Activated naive CD4-positive, alpha-beta T cell treated with anti-CD3 and anti-CD28 coated beads, Interleukin-2, amount 50 U/mL, for 72 hours (primary cell): ENCODE data around the gene ULK3. TPM values are rescaled to one million over a fixed set of nuclear protein-coding genes. Genes with fewer than 3 reads are reported as not detected.
"Not testable (repeated sequence)": the region's sequence is repeated elsewhere in the genome, so short reads cannot be mapped to it uniquely, and the experiment has no call there.

Source experiments
- ATAC-seq, 2 donors: fragments of 150-1000 bp; cut with Tn5 transposase; 2 replicates each; pipeline ENCODE4 v1.10.0; 2021; ENCODE audit warnings: mild to moderate bottlenecking in 2 of 2, moderate library complexity in 2 of 2
- DNase-seq, 2 donors: peaks; one replicate each; pipeline ENCODE4 v3.0.0; 2021 to 2022; ENCODE audit warnings: low spot score in 2 of 2
- H3K27ac Mint-ChIP-seq, 2 donors: one replicate each; pipeline ENCODE4 v1.8.0; 2022; ENCODE audit warnings: mild to moderate bottlenecking in 2 of 2, mixed read lengths in 2 of 2
- H3K36me3 Mint-ChIP-seq, 2 donors: one replicate each; pipeline ENCODE4 v1.8.0; 2022; ENCODE audit warnings: mixed read lengths in 2 of 2
- H3K9me3 Mint-ChIP-seq, 2 donors: one replicate each; pipeline ENCODE4 v1.8.0; 2022; ENCODE audit warnings: mixed read lengths in 2 of 2
- total RNA-seq, 2 donors: library from RNA; stranded (reverse); gene quantifications; one replicate each; pipeline ENCODE4 v1.2.3, GENCODE V29; 2022

Gene ULK3, protein sequence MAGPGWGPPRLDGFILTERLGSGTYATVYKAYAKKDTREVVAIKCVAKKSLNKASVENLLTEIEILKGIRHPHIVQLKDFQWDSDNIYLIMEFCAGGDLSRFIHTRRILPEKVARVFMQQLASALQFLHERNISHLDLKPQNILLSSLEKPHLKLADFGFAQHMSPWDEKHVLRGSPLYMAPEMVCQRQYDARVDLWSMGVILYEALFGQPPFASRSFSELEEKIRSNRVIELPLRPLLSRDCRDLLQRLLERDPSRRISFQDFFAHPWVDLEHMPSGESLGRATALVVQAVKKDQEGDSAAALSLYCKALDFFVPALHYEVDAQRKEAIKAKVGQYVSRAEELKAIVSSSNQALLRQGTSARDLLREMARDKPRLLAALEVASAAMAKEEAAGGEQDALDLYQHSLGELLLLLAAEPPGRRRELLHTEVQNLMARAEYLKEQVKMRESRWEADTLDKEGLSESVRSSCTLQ
- 10 to 100 TPM; 37.6 to 50.3 TPM for total RNA-seq

DNA sequence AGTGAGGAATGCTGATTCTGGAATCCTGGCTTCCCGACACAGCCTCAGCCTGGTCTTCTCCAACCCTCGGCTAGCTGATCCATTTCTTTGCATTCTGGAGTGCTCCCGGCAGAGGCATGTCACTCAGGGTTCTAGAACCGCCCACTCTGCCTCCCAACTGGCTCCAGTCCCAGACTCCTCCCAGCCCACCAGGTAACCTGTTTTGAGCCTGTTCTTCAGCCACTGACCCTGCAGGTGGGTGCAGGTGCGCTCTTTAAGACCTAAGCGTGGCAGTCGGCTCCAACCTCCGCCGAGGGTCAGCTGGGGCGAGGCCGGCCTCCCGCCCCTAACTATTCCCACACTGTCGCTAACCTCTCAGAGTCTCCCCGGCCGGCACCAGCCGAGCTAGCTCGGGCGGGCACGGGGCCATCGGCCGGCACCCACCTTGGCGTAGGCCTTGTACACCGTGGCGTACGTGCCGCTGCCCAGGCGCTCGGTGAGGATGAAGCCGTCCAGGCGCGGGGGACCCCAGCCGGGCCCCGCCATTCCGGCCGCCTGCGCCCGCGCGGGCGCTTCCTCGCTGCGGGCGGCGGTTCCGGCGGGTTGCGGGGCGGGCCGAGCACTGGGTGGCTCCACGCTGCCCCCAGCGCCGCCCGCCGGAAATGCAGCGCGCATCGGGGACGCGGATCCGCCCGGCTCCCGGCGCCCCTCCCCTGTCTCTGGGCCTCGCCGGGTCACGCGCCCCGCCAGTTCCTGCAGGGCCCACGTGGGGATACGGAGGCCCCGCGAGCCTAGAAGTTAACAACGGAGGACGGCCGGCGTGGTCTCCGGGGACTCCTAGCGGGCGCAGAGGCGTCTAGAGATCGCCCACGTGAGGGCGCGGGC lies at the start of gene ULK3:
Gene ULK3, minus strand, starts transcription at position 576 of the 864 bp plus-strand sequence. Its CDS starts 51 bp downstream, at position 525.
- H3K9me3 Mint-ChIP-seq = no peaks in the 10 kb centered on the region
- ATAC-seq (peak; percentile 84 to 90), DNase-seq (peak; percentile 93 to 97)
- H3K36me3 Mint-ChIP-seq = peaks cover 0 to 5% of the 10 kb centered on the region in 2 donors
- H3K27ac Mint-ChIP-seq = peak within 1 kb of the TSS; percentile 87 to 94

DNA sequence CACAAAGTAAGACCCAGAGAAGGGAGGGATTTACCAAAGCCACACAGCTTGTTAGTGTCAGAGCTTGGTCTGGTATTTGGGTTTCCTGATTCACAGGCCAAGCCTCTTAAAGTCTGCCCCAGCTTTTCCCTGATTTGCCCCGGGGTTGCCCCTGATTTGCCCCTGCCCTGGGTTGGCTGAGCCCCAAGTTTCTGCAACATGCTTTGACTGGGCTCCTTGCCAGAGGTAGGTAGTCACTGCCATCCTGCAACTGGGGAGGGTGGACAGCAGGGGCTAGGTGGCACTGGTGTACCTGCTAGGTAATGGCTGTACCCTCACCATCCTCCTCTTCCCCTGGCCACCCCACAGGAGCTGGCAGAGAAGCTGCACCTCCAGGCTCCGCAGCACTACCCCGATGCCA lies 49.4 kb upstream of the ULK3 start:
- peak in 1 of 2 donors; percentile 25 for ATAC-seq
- no peak for DNase-seq

DNA sequence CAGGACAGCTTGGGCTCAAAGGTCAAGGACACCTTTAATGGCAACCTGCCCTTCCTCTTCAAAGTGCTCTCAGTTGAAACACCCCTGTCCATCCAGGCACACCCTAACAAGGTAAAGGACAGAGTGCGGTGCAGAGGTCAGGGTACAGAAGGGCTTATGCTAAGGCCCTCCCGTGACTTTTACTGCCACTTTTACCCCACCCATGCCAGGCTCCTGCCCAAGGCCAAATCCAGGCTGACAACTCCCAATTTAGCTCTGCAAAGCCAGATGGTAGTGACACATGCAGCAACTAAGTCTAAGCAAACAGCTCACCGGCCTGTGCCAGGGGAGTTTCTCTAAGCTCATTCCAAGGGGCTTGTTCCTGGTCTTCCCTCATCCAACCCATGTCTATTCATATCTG lies 48.5 kb upstream of the ULK3 start:
- ATAC-seq = no peak
- H3K36me3 Mint-ChIP-seq = peaks cover 6 to 41% of the 10 kb centered on the region in 2 donors
- DNase-seq = no peak
- H3K9me3 Mint-ChIP-seq = no peaks in the 10 kb centered on the region
- H3K27ac Mint-ChIP-seq = peak overlapping the region in 1 of 2 donors; percentile 63

More for the DNA sequence above, 49.4 kb upstream of the ULK3 start:
- Mint-ChIP-seq H3K27ac (peak overlapping the region; percentile 63 to 65), H3K9me3 (no peaks in the 10 kb centered on the region), H3K36me3 (peaks cover 6 to 41% of the 10 kb centered on the region in 2 donors)

DNA sequence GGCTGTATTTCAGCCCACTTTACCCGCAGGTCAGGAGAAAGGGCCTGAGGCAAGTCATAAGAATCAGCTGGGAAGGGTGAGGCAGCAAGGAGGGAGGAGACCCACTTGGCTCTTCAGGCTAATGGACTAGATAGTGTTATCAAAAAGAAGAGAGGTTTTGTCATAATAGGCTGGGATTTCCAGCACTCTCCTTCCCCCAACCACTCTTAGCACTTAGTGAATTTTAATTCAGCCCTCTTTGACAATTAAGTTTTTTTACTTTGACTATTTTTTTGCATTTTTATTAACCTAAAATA lies 47.7 kb upstream of the ULK3 start:
- no peaks in the 10 kb centered on the region for H3K9me3 Mint-ChIP-seq
- ATAC-seq = no peak
- peaks cover 6 to 41% of the 10 kb centered on the region in 2 donors for H3K36me3 Mint-ChIP-seq
- H3K27ac Mint-ChIP-seq = peak overlapping the region in 1 of 2 donors; percentile 87
- no peak for DNase-seq

DNA sequence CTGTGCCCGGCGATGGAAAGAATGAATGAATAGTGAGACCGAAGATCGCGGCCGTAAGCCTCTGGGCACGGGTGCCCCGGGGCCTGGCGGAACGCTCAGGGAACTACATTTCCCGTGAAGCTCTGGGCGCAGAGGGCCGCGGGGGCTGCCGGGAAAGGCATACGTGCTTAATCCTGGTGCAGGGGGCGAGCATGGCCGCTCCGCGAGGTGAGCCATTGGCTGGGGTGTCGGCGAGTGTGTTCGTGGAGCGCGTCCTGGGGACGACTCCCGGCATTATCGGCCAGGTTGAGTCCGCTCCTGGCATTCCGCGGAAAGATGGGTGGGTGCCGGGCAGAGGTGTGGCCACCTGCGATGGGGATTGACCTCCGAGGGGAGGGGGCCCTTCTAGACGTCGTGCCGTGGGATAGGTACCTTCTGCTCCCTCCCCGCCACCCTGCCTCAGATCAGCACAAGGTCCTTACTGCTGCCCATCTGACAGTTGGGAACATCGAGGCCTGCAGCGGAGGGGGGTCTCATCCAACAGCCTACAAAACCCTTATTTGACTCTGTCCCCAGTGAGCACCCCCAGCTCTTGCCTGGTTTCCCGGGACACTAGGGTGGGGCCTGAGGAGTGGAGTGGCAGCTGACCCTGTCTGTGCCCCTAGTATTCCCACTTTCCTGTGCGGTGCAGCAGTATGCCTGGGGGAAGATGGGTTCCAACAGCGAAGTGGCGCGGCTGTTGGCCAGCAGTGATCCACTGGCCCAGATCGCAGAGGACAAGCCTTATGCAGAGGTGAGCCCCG lies 47.1 kb upstream of the ULK3 start, which contains the start of gene MPI:
Gene MPI, plus strand, starts transcription at position 160 of the 782 bp plus-strand sequence. Its CDS starts 32 bp downstream, at position 192.
- Mint-ChIP-seq H3K27ac (peak within 1 kb of the TSS; percentile 87 to 92), H3K9me3 (no peaks in the 10 kb centered on the region), H3K36me3 (peaks cover 6 to 41% of the 10 kb centered on the region in 2 donors)
- peak; percentile 94 to 99 for ATAC-seq
- peak; percentile 87 to 89 for DNase-seq

DNA sequence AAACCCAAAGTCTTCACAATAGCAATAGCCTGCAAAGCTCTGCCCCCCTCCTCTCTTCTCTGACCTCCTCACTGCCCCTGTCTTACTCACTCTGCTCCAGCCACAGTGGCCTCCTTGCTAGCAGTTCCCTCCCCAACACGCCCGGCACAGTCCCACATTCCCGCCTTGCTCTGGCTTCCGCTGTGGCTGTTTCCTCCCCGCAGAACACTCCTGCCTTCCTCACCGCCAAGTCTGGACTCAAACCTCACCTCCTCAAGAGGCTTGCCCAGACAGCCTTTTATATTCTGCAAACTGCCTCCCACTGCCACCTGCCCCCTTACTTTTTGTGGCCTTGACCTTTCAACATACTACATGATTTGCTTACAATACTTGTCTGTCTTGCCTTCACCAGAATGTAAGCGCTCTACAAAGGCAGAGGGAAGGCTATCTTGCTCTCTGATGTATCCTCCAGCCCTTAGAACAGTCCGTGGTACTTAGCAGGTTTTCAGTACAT lies 46.5 kb upstream of the ULK3 start:
- peaks cover 6 to 41% of the 10 kb centered on the region in 2 donors for H3K36me3 Mint-ChIP-seq
- peak overlapping the region; percentile 87 to 92 for H3K27ac Mint-ChIP-seq
- no peaks in the 10 kb centered on the region for H3K9me3 Mint-ChIP-seq
- peak; percentile 36 to 54 for ATAC-seq
- no peak for DNase-seq

DNA sequence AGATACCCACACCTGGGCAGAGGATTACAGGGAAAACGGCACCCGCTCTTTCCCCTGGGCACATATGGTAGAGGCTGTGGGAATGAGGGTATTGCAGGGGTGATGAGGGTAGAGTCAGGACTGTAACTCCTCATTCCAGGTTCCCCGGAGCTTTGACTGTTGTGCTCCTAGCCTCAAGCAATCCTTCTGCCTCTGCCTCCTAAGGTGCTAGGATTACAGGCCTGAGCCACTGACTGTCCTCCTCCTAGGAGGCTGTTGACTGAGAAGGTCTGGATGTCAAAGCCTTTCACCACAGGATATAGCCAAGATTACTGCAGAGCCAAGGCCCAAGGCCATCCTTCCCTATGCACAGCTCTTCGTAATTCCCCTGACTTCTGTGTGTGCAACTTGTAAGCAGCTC lies 45.8 kb upstream of the ULK3 start:
- Mint-ChIP-seq H3K36me3 (peaks cover 4 to 38% of the 10 kb centered on the region in 2 donors), H3K27ac (peak overlapping the region in 1 of 2 donors; percentile 87), H3K9me3 (no peaks in the 10 kb centered on the region)
- DNase-seq = no peak
- no peak for ATAC-seq

DNA sequence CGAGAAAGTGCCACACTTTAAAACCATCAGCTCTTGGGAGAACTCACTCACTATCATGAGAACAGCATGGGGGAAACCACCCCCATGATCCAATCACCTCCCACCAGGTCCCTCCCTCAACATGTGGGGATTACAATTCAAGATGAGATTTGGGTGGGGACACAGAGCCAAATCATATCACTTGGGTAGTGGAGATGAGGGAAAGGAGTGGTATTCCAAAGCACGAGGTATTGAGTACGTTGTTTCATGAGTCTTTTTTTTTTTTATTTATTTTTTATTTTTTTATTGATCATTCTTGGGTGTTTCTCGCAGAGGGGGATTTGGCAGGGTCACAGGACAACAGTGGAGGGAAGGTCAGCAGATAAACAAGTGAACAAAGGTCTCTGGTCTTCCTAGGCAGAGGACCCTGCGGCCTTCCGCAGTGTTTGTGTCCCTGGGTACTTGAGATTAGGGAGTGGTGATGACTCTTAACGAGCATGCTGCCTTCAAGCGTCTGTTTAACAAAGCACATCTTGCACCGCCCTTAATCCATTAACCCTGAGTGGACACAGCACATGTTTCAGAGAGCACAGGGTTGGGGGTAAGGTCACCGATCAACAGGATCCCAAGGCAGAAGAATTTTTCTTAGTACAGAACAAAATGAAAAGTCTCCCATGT lies 44.7 kb upstream of the ULK3 start:
- ATAC-seq, H3K27ac Mint-ChIP-seq, H3K9me3 Mint-ChIP-seq, DNase-seq: not testable (repeated sequence)
- peaks cover 0 to 27% of the 10 kb centered on the region in 2 donors for H3K36me3 Mint-ChIP-seq

DNA sequence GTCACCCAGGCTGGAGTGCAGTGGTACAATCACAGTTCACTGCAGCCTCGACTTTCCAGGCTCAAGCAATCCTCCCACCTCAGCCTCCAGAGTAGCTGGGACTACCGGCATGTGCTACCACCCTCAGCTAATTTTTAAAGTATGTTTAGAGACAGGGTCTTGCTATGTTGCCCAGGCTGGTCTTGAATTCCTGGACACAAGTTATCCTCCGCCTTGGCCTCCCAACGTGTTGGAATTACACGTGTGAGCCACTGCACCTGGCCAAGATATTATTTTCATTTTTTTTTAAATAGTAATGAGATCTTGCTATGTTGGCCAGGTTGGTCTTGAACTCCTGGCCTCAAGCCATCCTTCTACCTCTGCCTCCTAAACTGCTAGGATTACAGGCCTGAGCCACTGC lies 42.5 kb upstream of the ULK3 start:
- no peak overlapping the region for H3K27ac Mint-ChIP-seq
- peaks cover 0 to 9% of the 10 kb centered on the region in 2 donors for H3K36me3 Mint-ChIP-seq
- no peak for DNase-seq
- H3K9me3 Mint-ChIP-seq = peaks cover 0 to 5% of the 10 kb centered on the region in 2 donors
- no peak for ATAC-seq

DNA sequence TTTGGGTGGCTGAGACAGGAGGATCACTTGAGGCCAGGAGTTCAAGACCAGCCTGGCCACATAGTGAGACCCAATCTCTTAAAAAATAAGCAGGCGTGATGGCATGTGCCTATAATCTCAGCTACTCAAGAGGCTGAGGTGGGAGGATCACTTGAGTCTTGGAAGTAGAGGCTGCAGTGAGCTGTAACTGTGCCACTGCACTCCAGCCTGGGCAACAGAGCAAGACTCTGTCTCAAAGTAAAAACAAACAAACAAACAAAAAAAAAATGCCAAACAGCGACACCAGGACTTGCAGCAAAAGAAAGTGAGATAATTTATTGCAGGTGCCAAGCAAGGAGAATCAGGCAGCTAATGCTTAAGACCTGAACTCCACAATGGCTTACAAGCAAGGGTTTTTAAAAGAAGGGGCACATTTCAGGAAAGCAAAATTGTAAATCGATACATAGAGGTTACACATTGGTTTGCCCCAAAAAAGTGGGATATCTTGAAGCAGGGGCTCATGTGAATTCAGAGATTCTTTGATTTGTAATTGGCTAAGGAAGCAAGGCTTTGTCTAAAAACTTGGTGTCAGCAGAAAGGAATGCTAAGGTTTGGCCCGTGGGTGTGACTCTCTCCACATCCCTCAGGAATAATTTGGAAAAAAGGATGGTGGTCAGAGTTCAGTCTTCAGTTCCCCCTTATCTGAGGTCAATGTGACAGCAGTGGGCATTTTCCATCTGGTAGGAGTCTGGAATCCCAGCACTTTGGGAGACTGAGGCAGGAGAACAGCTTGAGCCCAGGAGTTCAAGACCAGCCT lies 41.7 kb upstream of the ULK3 start:
- DNase-seq = no peak
- Mint-ChIP-seq H3K27ac (no peak overlapping the region), H3K36me3 (peaks cover 0 to under 1% of the 10 kb centered on the region in 2 donors), H3K9me3 (peaks cover 0 to 5% of the 10 kb centered on the region in 2 donors)
- ATAC-seq = no peak

DNA sequence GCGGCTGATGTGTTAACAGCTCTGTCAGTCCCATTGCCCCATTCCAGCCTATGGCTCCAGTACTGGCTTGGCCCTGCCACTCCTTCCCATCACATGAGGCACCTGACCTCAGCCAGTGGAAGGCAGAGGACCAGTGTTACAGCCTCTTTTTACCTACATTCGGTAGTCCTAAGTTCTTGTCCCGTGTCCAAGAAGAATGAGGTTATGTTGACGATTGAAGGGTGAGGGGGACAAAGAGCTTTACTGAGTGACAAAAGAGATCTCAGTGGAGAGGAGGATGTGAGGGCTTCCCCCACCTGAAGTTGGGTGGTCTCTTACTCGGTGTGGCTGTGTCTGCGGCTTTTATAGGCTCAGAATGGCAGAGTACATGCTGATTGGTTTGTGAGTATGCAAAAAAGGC lies 39.6 kb upstream of the ULK3 start:
- no peak for DNase-seq
- ATAC-seq = no peak

DNA sequence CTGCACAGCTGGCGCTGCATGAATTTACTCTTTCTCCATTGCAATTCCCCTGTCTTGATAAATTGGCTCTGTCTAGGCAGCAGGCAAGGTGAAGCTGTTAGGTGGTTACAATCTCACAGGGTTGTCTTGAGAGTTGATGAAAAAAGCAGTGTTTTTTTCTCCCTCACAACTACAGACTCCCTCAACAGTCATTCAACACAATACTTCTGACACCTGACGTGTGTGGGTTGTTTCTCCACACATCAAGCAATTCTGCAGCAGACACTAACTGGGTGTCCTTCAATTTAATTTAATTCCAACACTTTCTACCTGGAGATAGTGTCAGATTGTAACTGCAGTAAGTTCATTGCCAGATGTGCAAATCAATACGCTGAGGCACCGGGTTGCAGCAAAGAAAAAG lies 35.3 kb upstream of the ULK3 start:
- H3K27ac Mint-ChIP-seq = no peak overlapping the region
- no peaks in the 10 kb centered on the region for H3K36me3 Mint-ChIP-seq
- peaks cover 0 to 5% of the 10 kb centered on the region in 2 donors for H3K9me3 Mint-ChIP-seq
- no peak for ATAC-seq
- no peak for DNase-seq

More for the DNA sequence above, 39.6 kb upstream of the ULK3 start:
- no peaks in the 10 kb centered on the region for H3K36me3 Mint-ChIP-seq
- peak overlapping the region in 1 of 2 donors; percentile 22 for H3K27ac Mint-ChIP-seq
- peaks cover 0 to 5% of the 10 kb centered on the region in 2 donors for H3K9me3 Mint-ChIP-seq

DNA sequence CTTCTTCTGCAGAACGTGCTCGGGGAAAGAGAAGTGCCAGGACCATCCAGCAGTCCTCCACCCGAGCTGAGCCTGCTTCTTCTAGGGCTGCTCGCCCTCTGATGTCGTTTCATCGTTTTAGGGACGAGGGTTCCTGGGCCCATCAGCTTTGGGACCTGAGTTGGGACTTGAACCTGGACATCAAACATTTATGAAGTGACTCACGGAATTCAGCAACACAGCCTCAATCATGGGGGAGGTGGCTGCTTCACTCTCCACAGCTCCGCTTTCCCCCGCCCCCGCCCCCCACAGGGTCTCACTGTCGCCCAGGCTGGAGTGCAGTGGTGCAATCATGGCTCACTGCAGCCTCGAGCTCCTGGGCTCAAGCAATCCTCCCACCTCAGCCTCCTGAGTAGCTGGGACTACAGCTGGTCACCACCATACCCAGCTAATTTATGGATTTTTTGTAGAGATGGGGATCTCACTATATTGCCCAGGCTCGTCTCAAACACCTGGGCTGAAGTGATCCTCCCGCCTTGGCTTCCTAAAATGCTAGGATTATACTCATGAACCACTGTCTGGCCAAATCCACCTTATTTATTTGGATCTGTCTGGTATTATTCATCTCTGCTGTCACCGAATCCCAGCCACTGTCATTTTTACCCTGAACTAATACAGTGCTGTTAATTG lies 30.9 kb upstream of the ULK3 start:
- no peak for DNase-seq
- H3K36me3 Mint-ChIP-seq = peaks cover 15 to 16% of the 10 kb centered on the region in 2 donors
- no peak for ATAC-seq
- H3K27ac Mint-ChIP-seq = peak overlapping the region; percentile 84 to 96
- no peaks in the 10 kb centered on the region for H3K9me3 Mint-ChIP-seq

DNA sequence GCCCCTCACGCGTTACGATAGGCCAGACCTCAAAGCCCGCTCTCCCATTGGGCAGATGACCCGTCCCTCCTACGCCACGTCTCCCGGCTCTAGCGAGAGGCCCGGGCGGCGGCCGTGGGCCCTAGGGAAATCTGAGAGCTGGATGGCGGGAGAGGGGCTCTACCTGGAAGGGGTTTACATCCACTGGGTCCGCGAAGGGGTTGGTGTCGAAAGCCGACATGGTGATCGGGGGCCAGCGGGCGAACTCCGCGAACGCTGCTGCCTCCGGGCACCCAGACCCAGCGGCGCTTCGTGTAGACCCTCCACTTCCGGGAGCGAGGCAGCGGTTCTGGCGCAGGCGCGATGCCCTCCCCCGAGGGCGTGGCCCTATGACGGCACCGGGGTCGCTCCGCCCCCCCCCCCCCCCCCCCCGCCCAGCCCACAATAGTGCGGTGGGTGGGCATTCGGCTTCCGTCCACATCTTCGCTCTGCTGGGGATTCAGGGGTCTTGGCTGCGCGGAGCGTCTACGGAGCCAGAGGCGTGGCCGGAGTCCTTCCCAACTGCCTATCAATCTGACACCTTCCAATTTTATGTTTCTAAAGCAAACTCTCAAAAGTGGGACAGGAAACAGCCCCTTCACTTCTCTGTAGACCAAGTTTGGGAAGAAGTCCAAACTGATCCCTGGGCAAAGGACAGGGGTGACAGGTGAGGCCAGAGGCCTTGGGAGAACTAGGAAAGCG lies 30.2 kb upstream of the ULK3 start, which contains the start of gene SCAMP2:
Gene SCAMP2, minus strand, starts transcription at position 330 of the 720 bp plus-strand sequence. Its CDS starts 110 bp downstream, at position 220.
- ATAC-seq (peak; percentile 86 to 90), DNase-seq (peak; percentile 89 to 91)
- no peaks in the 10 kb centered on the region for H3K9me3 Mint-ChIP-seq
- H3K36me3 Mint-ChIP-seq = peaks cover 16 to 18% of the 10 kb centered on the region in 2 donors
- H3K27ac Mint-ChIP-seq = peak within 1 kb of the TSS; percentile 96 to 98
